ENCODE measurements around the gene LDHAL6A. TPM values are rescaled to one million over a fixed set of nuclear protein-coding genes. Genes with fewer than 3 reads are reported as not detected.
"Not testable (repeated sequence)": the region's sequence is repeated elsewhere in the genome, so short reads cannot be mapped to it uniquely, and the experiment has no call there.

The LDHAL6A gene
- total RNA-seq = not detected

GRCh38 chr11:18455686-18456372, at the start of gene LDHAL6A:
LDHAL6A (plus strand) TSS chr11:18455856; CDS start chr11:18456681, 825 bp downstream.
- no peak within 1 kb of the TSS for H3K27ac Mint-ChIP-seq
- ChIA-PET CTCF (no interaction called here), POLR2A (no interaction called here)
- H3K27me3 Mint-ChIP-seq (ENCODE audit: low read depth) = peaks cover under 1% of the 10 kb centered on the region
- ATAC-seq (no peak), DNase-seq (no peak)
- no peaks in the 10 kb centered on the region for H3K4me1 Mint-ChIP-seq (ENCODE audit: low read depth)
- no peaks in the 10 kb centered on the region for H3K36me3 Mint-ChIP-seq (ENCODE audit: low read depth)
- H3K9me3 Mint-ChIP-seq (ENCODE audit: insufficient read depth) = no peaks in the 10 kb centered on the region
- H3K4me3 Mint-ChIP-seq = no peak within 1 kb of the TSS

- H3K36me3 Mint-ChIP-seq (ENCODE audit: low read depth) = peaks cover 51% of the 10 kb centered on the region
- DNase-seq; CTCF ChIA-PET; H3K9me3 Mint-ChIP-seq (ENCODE audit: insufficient read depth); H3K27me3 Mint-ChIP-seq (ENCODE audit: low read depth); H3K4me3 Mint-ChIP-seq; ATAC-seq; H3K27ac Mint-ChIP-seq: not testable (repeated sequence)
- POLR2A ChIA-PET = interaction anchor here (0.6 to 3.2 kb wide), 4 partner anchors 10 to 164 kb away, joined by 3 to 19 read pairs (median 5); partner anchors contain the start of gene LDHA
- H3K4me1 Mint-ChIP-seq (ENCODE audit: low read depth) = peaks cover 35% of the 10 kb centered on the region
Measured at GRCh38 chr11:18407400-18407799, 48.3 kb upstream of the LDHAL6A start.

DNA sequence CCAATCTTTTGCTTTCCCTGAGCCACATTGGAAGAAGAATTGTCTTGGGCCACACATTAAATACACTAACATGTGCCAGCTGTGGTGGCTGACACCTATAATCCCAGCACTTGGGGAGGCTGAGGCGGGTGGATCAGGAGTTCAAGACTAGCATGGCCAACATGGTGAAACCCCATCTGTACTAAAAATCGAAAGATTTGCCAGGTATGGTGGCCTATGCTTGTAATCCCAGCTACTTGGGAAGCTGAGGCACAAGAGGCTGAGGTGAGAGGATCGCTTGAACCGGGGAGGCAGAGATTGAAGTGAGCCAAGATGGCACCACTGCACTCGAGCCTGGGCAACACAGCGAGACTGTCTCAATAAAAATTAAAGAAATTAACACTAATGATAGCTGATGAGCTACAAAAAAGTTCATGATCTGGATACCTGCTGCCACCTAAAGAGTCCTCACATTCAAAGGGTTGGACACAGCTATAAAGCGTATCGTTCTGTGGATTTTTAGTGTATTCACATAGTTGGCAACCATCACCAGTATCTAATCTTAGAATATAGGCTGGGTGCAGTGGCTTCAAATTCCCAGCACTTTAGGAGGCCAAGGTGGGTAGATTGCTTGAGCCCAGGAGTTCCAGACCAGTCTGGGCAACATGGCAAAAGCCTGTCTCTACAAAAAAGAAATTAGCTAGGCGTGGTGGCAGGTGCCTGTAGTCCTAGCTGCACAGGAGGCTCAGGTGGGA, 46.9 kb upstream of the LDHAL6A start:
- peaks cover 39% of the 10 kb centered on the region for H3K36me3 Mint-ChIP-seq (ENCODE audit: low read depth)
- peaks cover 2% of the 10 kb centered on the region for H3K27me3 Mint-ChIP-seq (ENCODE audit: low read depth)
- ATAC-seq (no peak), DNase-seq (no peak)
- peaks cover 26% of the 10 kb centered on the region for H3K4me1 Mint-ChIP-seq (ENCODE audit: low read depth)
- ChIA-PET POLR2A (interaction anchor here (3.2 kb wide), 1 partner anchor 13 kb away, joined by 19 read pairs; the partner anchor contains the start of gene LDHA), CTCF (interaction anchor here (1.8 kb wide), 1 partner anchor 9 kb away, joined by 5 read pairs; no protein-coding TSS in a partner anchor)
- no peak overlapping the region for H3K4me3 Mint-ChIP-seq
- no peak overlapping the region for H3K27ac Mint-ChIP-seq
- no peaks in the 10 kb centered on the region for H3K9me3 Mint-ChIP-seq (ENCODE audit: insufficient read depth)

- H3K36me3 Mint-ChIP-seq (ENCODE audit: low read depth) = no peaks in the 10 kb centered on the region
- ChIA-PET CTCF (no interaction called here), POLR2A (no interaction called here)
- H3K4me1 Mint-ChIP-seq (ENCODE audit: low read depth) = peaks cover 6% of the 10 kb centered on the region
- no peaks in the 10 kb centered on the region for H3K9me3 Mint-ChIP-seq (ENCODE audit: insufficient read depth)
- H3K27me3 Mint-ChIP-seq (ENCODE audit: low read depth) = peaks cover 2% of the 10 kb centered on the region
- DNase-seq (no peak), ATAC-seq (no peak)
- H3K4me3 Mint-ChIP-seq = no peak overlapping the region
- no peak overlapping the region for H3K27ac Mint-ChIP-seq
Measured at GRCh38 chr11:18416459-18416858, 39.2 kb upstream of the LDHAL6A start.

DNA sequence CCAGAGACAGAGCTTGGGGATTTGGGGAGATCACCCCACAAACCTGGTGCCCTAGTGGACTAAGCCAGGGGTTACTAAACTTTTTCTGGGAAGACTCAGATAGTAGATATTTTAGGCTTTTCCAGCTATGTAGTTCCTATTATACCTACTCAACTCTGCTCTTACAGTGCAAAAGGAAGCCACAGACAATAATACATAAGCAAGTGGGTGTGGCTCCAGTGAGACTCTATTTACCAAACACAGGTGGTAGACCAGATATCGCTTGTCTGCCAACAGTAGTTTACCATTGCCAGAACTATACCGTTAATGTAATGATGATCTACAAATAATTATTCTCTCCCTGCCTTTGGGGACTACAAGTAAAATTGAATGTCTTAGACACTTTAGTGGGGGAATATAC, 36.6 kb upstream of the LDHAL6A start:
- Mint-ChIP-seq H3K4me1 (ENCODE audit: low read depth) (peaks cover 2% of the 10 kb centered on the region), H3K36me3 (ENCODE audit: low read depth) (no peaks in the 10 kb centered on the region), H3K4me3 (no peak overlapping the region), H3K9me3 (ENCODE audit: insufficient read depth) (no peaks in the 10 kb centered on the region), H3K27me3 (ENCODE audit: low read depth) (no peaks in the 10 kb centered on the region), H3K27ac (no peak overlapping the region)
- DNase-seq (no peak), ATAC-seq (no peak)
- ChIA-PET CTCF (interaction anchor here (1.1 kb wide), 1 partner anchor 175 kb away, joined by 3 read pairs; no protein-coding TSS in a partner anchor), POLR2A (no interaction called here)

GRCh38 chr11:18420067-18420466, 35.6 kb upstream of the LDHAL6A start:
- no peak for DNase-seq
- peaks cover 2% of the 10 kb centered on the region for H3K4me1 Mint-ChIP-seq (ENCODE audit: low read depth)
- H3K36me3 Mint-ChIP-seq (ENCODE audit: low read depth) = no peaks in the 10 kb centered on the region
- ChIA-PET POLR2A (no interaction called here), CTCF (no interaction called here)
- no peak overlapping the region for H3K4me3 Mint-ChIP-seq
- no peaks in the 10 kb centered on the region for H3K27me3 Mint-ChIP-seq (ENCODE audit: low read depth)
- ATAC-seq = no peak
- H3K9me3 Mint-ChIP-seq (ENCODE audit: insufficient read depth) = no peaks in the 10 kb centered on the region
- H3K27ac Mint-ChIP-seq = no peak overlapping the region

DNA sequence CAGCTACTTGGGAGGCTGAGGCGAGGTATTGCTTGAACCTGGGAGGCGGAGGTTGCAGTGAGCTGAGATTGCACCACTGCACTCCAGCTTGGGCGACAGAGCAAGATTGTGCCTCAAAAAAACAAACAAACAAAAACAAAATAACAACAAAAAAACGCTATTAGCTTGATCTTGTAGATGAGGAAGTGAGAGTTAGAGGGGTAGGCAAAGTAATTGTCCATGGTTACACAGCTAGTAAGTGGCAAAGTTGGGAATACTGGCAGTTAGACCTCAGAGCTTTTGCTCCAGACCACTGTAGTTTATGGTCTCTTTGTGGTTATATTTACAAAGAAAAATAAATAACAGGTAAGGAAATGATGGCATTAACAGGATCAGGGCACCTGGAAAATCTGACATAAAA, 28.4 kb upstream of the LDHAL6A start:
- ChIA-PET CTCF (no interaction called here), POLR2A (interaction anchor here (0.6 kb wide), 1 partner anchor 105 kb away, joined by 3 read pairs; the partner anchor contains the start of gene HPS5)
- Mint-ChIP-seq H3K4me1 (ENCODE audit: low read depth) (peaks cover 10% of the 10 kb centered on the region), H3K36me3 (ENCODE audit: low read depth) (peaks cover 5% of the 10 kb centered on the region), H3K27ac (no peak overlapping the region), H3K4me3 (no peak overlapping the region), H3K9me3 (ENCODE audit: insufficient read depth) (peaks cover 7% of the 10 kb centered on the region), H3K27me3 (ENCODE audit: low read depth) (no peaks in the 10 kb centered on the region)
- DNase-seq = no peak
- ATAC-seq = no peak

DNA sequence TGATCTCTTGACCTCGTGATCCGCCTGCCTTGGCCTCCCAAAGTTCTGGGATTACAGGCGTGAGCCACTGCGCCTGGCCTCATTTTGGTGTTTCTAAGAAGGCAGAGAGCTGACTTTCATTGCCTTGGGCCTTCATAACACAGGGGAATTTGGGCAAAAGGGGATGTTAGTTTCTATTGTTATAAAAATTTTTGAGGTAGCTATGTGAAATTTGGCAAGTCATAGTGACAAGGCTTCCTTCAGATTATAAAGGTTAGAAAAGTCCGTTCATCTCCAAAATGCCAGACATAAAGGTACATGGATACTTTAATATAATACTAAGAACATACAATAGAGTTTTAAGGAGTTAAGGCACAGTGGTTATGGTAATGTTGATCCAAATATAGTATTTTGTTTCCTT, 26.3 kb upstream of the LDHAL6A start:
- no peak for ATAC-seq
- Mint-ChIP-seq H3K36me3 (ENCODE audit: low read depth) (peaks cover 8% of the 10 kb centered on the region), H3K4me1 (ENCODE audit: low read depth) (peaks cover 11% of the 10 kb centered on the region), H3K4me3 (no peak overlapping the region), H3K27me3 (ENCODE audit: low read depth) (no peaks in the 10 kb centered on the region), H3K9me3 (ENCODE audit: insufficient read depth) (peaks cover 12% of the 10 kb centered on the region), H3K27ac (no peak overlapping the region)
- DNase-seq = no peak
- CTCF ChIA-PET = no interaction called here
- POLR2A ChIA-PET = no interaction called here

DNA sequence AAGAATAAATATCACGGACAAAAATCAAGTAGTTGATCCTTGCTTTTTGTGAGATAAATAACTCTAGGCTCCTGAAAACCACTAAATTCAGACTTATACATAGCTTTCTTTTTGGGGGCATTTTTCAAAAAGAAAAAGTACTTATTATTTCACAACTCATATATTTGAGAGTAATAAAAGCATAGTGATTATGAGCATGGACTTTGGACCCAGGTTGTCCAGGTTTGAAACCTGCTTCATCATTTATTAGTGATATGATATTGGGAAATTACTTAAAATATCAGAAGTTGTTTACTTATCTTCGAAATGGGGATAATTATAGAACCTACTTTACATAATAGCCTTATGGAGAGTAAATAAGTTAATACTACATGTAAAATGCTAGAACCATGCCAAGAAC, 17.0 kb upstream of the LDHAL6A start:
- H3K9me3 Mint-ChIP-seq (ENCODE audit: insufficient read depth) = peaks cover 14% of the 10 kb centered on the region
- H3K4me1 Mint-ChIP-seq (ENCODE audit: low read depth) = no peaks in the 10 kb centered on the region
- peaks cover 5% of the 10 kb centered on the region for H3K36me3 Mint-ChIP-seq (ENCODE audit: low read depth)
- ChIA-PET POLR2A (no interaction called here), CTCF (no interaction called here)
- no peak for DNase-seq
- H3K27ac Mint-ChIP-seq = no peak overlapping the region
- no peak for ATAC-seq
- H3K4me3 Mint-ChIP-seq = no peak overlapping the region
- H3K27me3 Mint-ChIP-seq (ENCODE audit: low read depth) = no peaks in the 10 kb centered on the region

- no peak overlapping the region for H3K27ac Mint-ChIP-seq
Measured at GRCh38 chr11:18449251-18449650, 6.4 kb upstream of the LDHAL6A start.

GRCh38 chr11:18452927-18453326, 2.7 kb upstream of the LDHAL6A start:
- Mint-ChIP-seq H3K9me3 (ENCODE audit: insufficient read depth) (no peaks in the 10 kb centered on the region), H3K4me3 (no peak overlapping the region), H3K27me3 (ENCODE audit: low read depth) (peaks cover 16% of the 10 kb centered on the region), H3K27ac (no peak overlapping the region), H3K4me1 (ENCODE audit: low read depth) (no peaks in the 10 kb centered on the region), H3K36me3 (ENCODE audit: low read depth) (no peaks in the 10 kb centered on the region)
- POLR2A ChIA-PET = interaction anchor here (0.6 kb wide), 1 partner anchor 8 kb away, joined by 3 read pairs; no protein-coding TSS in a partner anchor
- CTCF ChIA-PET = no interaction called here
- DNase-seq = no peak
- no peak for ATAC-seq

More at GRCh38 chr11:18449251-18449650, 6.4 kb upstream of the LDHAL6A start:
- no peaks in the 10 kb centered on the region for H3K9me3 Mint-ChIP-seq (ENCODE audit: insufficient read depth)
- DNase-seq (no peak), ATAC-seq (no peak)
- H3K4me1 Mint-ChIP-seq (ENCODE audit: low read depth) = no peaks in the 10 kb centered on the region
- POLR2A ChIA-PET = no interaction called here
- no peak overlapping the region for H3K4me3 Mint-ChIP-seq
- CTCF ChIA-PET = no interaction called here
- H3K36me3 Mint-ChIP-seq (ENCODE audit: low read depth) = no peaks in the 10 kb centered on the region
- peaks cover 18% of the 10 kb centered on the region for H3K27me3 Mint-ChIP-seq (ENCODE audit: low read depth)

DNA sequence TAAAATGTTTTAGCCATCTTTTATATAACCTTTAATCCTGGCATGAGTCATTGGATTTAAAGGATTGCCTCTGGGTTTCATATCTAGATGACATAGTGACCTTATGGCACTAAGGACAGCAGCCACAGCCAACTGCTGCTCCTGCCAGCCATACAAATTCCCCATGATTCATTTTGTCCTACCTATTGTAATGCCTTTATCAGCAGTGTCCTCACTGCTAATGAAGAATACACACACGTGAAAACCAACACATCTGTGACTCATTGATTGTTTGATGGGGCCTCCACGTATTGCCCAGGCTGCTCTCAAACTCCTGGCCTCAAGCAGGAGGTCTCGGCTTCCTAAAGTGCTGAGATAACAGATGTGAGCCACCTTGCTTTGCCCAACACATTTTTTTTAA, 1.8 kb downstream of the LDHAL6A start:
- no peak overlapping the region for H3K27ac Mint-ChIP-seq
- H3K9me3 Mint-ChIP-seq (ENCODE audit: insufficient read depth) = no peaks in the 10 kb centered on the region
- DNase-seq (no peak), ATAC-seq (no peak)
- ChIA-PET POLR2A (no interaction called here), CTCF (no interaction called here)
- no peaks in the 10 kb centered on the region for H3K36me3 Mint-ChIP-seq (ENCODE audit: low read depth)
- H3K4me1 Mint-ChIP-seq (ENCODE audit: low read depth) = no peaks in the 10 kb centered on the region
- H3K27me3 Mint-ChIP-seq (ENCODE audit: low read depth) = no peaks in the 10 kb centered on the region
- no peak overlapping the region for H3K4me3 Mint-ChIP-seq

Data from activated CD8-positive, alpha-beta T cell treated with anti-CD3 and anti-CD28 coated beads, Interleukin-2, amount 10 ng/mL, durations not matched to agents 7 days and 5 days (primary cell).